ENCODE measurements around the gene RBM11.
"Not testable (repeated sequence)": the region's sequence is repeated elsewhere in the genome, so short reads cannot be mapped to it uniquely, and the experiment has no call there.

Gene RBM11, protein sequence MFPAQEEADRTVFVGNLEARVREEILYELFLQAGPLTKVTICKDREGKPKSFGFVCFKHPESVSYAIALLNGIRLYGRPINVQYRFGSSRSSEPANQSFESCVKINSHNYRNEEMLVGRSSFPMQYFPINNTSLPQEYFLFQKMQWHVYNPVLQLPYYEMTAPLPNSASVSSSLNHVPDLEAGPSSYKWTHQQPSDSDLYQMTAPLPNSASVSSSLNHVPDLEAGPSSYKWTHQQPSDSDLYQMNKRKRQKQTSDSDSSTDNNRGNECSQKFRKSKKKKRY

DNA sequence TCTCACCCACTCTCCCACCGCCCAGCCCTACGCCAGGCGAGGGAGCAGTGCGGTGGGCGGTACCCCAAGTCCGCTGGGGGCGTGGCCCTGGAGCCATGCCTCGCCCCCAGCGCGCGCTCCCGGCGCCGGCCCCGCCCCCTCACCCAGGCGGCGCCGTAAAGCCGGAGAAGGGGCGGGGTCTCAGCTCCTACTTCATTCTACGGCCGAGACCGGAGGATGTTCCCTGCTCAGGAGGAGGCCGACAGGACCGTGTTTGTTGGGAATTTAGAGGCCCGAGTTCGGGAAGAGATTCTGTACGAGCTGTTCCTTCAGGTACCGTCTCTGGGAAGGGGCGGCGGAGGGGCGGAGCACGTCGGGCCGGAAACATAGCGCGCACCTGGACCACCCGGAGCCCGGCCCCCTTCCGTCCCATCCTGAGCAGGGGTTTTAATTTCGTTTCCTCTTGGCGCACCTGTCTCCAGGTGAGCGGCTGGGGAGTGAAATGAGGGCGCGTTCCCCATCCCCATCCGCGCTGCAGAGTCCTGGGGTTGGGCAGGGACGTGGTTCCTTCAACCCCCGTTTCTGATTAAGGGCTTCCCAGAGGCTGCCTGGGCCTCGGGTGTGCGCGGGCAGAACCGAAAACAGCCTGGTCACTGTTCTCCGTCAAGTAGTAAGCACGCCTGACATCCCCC lies at the start of gene RBM11:
Gene RBM11 (plus strand): TSS at position 187 of the 671 bp plus-strand sequence. CDS start 30 bp downstream, at position 217.
- DNase-seq = no peak

DNA sequence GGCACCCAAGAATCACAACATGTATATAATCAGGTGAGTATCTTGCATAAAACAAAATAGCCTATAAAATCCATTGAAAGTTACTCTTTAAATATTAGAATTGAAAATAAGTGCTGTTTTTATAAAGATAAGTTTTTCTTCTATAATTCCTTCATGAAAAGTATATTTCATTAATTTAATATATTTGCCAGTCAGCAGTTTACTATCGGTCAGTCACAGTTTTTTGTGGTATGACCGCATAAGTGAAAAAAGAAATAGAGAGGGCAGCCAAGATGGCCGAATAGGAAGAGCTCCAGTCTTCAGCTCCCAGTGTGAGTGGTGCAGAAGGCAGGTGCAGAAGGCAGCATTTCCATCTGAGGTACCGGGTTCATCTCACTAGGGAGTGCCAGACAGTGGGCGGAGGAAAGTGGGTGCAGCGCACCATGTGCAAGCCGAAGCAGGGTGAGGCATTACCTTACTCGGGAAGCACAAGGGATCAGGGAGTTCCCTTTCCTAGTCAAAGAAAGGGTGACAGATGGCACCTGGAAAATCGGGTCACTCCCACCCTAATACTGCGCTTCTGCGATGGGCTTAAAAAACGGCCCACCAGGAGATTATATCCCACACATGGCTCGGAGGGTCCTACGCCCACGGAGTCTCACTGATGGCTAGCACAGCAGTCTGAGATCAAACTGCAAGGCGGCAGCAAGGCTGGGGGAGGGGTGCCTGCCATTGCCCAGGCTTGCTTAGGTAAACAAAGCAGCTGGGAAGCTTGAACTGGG lies 49.3 kb upstream of the RBM11 start:
- not testable (repeated sequence) for DNase-seq

DNA sequence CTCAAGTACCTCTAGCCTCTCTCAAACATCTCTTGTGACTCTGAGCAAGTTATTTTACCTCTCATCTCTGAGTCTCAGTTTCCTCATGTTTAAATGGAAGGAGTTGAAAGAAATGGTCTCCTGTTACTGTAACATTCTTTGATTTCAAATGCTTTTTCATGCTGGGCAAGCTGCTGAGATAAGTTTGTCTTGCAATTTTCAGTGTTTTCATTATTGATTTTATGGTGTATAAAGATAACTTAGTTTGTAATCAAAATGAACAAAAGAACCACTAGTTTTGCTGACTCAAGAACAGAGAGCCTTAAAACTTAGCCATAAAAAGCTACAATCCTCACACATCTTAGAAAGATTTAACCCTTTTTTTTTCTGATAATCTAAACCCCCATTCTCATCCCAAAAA lies 9.7 kb upstream of the RBM11 start:
- DNase-seq = no peak

DNA sequence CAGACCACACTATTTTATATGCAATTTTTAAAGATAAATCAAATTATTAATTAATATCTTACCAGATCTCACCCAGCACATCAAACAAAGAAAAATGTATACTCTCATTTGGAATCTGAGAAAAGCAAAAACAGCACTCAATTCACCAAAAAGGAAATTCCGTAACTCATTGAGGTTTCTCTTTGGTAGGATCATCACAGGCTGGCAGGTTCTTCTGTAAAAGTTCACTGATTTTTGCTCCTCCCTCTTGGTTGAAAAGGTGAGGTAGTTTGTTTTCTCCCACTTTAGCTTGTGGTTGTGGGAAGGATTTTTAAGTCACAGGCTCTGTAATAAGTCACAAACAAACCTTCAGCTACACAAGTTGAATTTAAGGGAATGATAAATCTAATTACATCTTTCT lies 5.2 kb upstream of the RBM11 start, which contains the start of gene LIPI:
Gene LIPI (minus strand): TSS at position 218 of the 400 bp plus-strand sequence. CDS start 110 bp downstream, at position 108.
- no peak for DNase-seq

DNA sequence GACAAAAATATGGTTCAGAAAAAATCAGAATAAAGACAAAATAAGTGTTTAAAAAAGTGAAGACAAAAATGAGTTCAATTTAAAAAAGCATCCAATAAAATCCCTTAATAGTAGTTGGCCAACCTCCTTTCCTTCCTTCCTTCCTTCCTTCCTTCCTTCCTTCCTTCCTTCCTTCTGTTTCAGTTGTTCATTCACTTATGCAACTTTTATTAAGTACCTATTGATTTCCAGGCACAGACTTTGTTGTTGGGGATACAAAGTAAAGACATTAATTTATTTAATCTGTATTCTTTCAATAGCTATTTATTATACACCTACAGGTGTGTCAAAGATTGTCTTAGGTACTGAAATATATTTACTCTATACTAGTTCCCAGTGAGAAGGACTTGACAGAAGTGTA lies 2.8 kb upstream of the RBM11 start:
- no peak for DNase-seq

DNA sequence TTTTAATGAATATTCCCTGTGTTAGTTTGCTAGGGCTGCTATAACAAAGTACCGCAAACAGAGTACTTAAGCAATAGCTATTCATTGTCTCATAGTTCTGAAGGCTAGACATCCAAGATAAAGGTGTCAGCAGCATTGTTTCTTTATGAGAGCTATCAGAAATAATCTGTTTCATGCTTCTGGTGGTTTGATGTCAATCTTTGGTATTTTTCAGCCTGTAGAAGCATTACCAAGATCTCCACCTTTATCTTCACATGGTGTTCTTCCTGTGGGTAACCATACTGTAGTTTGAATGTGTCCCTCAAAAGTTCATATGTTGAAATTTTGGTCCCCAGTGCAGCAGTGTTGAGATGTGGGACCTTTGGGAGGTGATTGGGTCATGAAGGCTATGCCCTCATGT lies 7.4 kb downstream of the RBM11 start:
- no peak for DNase-seq

DNA sequence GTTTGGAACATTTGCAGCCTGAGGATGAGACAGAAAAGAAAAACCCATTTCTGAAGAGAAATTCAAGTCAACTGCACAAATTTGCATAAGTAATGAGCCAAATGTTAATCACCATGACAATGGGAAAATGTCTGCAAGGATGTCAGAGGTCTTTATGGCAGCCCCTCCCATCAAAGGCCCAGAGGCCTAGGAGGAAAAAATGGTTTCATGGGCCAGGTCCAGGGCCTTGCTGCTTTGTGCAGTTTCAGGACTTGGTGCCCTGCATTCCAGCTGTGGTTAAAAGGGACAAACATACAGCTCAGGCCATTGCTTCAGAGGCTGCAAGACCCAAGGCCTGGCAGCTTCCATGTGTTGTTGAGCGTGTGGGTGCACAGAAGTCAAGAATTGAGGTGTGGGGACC lies 13.4 kb downstream of the RBM11 start:
- no peak for DNase-seq

DNA sequence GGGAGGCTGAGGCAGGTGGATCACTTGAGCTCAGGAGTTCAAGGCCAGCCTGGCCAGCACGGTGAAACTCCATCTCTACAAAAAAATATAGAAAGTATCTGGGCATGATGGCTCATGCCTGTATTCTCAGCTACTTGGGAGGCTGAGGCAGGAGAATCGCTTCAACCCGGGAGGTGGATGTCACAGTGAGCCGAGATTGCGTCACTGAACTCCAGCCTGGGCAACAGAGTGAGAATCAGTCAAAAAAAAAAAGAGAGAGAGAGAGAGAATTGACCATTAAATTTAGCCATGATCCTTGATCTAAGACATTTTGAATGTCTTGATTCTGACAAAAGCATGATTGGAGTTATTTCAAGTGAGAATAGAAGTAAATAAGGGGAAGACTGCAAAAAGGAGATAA lies 19.1 kb downstream of the RBM11 start:
- DNase-seq = no peak

DNA sequence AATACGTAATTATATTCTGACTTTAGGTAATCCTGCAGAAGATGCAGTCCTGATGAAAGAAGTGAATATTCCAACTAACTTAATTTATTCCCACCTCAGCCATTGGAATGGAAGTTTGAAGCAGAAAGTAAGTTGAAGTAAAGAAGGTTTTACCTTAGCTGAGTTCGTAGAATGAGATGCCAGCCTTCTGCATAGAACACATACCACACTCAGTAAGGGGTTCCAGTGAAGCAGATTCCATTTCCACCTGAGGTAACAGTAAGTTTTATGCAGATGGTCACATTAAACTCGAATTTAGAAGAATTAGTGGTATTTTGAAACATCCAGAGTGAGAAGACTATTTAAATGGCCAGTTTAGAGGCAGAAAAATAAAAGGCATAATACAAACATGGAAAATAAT lies 20.2 kb downstream of the RBM11 start:
- no peak for DNase-seq

DNA sequence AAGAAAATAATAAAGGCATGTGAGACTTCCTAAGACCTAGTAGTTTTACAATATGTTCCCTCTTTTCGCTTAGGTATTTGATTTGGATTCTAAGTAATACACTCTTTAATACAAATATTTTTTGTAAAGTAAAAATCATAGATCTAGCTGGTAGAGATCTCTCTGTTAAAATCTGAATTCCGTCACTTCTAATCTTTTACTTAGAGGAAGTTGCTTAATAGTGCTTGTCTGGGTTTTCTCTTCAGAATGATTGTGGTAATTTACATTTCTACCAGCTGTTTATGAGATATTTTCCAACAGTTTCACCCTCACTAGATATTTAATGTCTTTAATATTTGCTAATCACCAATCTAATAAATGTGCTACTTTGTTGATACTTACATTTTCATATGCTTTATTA lies 23.3 kb downstream of the RBM11 start:
- DNase-seq = no peak

DNA sequence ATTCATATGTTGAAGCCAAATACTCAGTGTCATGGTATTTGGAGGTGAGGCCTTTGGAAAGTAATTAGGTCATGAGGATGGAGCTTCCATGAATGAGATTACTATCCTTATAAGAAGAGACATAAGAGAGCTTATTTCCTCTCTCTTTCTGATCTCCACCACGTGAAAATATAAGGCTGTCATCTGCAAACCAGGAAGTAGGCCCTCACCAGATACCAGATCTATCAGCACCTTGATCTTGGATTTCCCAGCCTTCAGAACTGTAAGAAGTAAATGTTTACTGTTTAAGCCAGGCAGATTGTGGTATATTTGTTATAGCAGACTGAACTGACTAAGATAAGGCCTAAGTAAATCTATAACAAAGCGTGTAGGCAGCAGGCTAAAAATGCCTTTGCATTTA lies 25.3 kb downstream of the RBM11 start:
- DNase-seq = no peak

DNA sequence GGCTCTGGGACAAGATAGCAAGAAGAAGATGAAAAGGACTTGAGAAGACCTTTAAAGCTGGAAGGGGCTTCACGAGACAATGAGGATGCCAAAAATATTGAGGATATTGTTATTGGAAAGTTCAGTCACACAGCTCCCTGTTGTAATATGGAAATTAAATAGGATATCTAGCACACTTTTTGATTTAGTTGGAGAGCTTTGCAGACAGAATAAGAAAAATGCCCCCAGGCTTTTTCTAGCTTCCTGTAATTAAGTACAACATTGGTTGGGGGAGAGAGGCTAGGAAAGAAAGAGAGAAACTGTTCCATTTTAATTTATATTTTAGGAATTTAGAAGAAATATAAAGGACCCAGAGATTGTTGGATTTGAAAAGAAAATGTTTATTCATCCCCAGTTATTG lies 27.5 kb downstream of the RBM11 start:
- DNase-seq = no peak

DNA sequence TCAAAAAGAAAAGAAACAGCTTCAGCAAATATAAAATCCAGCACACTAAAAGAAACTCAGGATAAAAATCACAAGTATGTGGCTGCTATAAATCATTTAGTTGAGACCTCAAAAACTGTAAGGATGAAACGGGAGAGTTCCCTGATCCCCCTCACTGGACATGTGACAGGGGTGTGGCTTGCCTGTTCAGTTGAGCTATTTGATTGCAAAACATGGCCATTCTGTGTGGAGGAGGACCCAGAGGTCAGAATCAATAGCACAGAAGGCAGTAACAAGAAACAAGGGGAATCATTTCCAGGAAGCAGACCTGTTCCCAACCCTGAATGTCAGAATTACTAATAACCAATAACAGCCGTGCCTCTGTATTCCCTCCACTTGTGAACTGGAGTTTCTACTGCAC lies 27.9 kb downstream of the RBM11 start:
- DNase-seq = no peak

DNA sequence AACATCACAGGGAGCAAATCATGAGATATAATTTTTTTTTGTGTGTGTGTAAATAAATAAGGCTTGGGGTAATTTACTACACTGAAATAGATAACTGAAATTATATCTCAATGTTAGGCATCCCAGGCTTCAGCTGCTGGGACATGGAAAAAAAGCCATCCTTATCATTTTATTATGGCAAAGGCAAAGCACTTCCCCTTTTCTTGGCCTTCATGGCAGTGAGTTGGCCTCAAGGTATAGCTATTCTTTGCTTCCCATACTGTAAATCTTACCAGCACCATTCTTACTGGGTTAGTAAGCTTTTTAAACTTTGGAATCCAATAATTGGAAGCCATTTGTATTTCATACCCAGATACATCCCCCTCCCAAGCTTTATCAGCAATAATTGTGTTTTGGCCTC lies 29.0 kb downstream of the RBM11 start:
- DNase-seq = no peak

DNA sequence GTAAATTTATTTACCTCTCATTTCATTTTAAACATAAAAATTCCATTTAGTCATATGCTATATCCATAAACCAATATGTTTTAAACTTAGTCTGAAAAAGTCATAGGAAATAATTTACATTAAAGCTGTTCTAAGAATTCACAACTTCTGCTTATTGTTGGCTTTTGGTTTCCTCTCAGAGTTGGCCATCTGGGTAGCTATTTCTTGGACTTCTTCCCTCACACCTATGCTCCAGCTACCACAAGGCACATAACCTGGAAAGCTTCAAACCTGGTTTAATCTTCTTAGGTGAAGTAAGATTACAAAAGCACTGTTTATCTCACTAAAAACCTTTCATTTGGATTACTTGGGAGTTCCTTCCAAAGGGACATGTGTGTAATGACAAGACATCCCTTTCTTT lies 29.8 kb downstream of the RBM11 start:
- DNase-seq = no peak

DNA sequence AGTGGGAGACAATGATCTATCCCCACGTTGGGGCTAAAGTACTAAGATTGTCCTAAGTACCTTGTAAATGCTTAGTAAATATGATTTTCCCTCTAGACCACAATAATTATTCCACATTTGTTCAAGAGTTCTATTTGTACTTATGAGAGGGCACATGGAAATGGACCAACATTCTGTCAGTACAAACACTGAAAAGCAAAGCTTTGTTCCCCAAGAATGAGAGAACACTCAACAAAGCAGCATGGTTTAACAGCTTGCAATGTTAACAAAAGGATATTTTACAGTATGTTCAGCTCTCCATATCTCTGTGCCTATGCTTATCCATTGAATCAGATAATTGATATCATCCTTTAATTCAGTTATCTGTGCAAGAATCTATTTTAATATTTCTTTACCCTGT lies 35.4 kb downstream of the RBM11 start:
- DNase-seq = no peak

DNA sequence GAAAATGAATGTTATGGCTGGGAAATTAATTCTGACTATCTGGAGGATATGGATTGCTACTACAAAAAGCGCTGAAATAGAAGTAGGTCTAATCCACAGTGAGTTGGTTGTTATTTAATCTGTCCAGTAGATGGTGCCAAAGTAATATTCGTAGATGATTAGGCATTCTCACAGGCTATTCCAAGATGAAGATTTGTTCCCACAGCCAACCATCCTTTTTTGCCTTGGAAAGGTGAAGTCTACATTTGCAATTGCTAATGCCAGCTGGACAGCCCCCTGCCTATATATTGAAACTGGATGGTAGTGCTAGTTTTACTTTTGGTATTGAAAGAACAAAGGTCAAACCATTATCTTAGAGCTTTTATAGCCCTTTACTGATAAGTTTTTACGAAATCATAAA lies 43.8 kb downstream of the RBM11 start:
- DNase-seq = no peak

DNA sequence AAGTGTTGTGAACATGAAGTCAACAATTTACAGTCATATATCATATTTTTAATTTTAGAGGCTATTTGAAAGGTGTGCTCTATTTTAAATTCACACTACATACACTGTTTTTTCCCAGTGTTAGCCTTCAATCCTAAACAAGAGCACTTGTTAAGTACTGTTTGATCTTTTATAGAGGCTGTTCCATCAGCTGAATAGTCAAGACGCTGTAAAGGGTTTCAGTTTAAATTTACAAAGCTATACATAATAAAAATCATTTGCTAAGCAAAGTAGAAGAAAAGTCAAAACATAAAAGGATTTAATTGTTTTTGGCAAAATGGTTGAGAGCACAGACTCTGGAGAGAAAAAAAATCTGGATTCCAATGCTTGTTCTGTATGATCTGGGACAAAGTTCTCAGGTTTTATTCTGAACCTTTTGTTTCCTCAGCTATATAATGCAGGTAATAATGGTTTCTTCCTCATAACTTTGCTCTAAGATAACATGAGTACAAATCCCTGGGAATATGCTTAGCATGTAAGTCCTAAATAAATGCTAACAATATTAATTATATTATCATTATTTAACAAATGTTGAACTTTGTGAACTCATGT lies 44.3 kb downstream of the RBM11 start:
- DNase-seq = no peak

DNA sequence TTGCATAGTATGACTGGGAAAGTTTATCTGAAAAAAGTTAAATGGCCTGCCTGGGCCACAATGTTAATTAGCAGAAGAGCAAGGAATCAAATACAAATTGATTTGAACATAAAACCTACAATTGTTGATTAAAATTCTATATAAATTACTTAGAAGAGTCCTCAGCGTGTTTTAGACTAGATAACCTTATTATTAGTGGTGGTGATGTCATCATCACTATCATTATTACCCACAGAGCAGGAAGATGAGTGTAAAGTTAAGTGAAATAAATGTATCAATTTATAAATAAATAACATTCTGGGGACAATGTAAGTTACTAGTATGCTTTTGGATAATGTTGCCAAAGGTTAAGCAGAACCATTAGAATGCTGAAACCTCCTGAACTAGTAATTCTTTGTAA lies 46.1 kb downstream of the RBM11 start:
- DNase-seq = no peak

DNA sequence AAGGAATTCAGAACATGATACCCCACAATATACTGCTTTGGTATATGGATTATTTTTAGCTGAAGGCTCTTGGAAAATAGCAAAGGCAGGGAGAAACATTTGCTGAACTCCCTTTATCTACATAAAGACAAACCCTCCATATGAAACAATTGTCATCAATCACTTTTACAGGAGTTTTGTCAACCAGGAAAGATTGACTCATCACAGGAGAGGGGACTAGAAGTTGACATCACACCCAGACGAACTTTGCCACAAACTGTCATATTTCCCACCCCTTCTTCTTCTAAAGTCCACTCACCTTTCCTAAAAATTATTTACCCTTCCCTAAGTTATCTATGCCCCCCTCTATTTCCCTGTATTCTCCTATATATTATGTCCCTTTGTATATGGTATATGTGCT lies 47.9 kb downstream of the RBM11 start:
- no peak for DNase-seq

DNA sequence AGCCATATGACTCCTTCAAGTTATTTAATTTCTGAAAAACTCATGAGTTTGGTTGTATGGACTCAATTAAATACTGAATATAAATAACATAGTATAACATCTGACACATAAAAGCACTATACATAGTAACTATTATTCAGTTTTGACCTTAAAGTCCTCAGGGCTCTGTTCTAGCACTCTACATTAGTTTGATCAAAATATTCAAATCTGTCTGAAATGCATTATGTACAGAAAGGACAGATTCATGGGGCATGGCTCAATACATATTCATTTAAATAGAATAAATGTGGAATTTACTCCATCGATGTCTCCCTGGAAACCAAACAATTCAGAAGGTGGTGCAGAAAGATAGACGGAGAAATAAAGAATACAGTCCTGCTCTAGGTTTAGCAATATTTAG lies 49.1 kb downstream of the RBM11 start:
- DNase-seq = no peak

DNA sequence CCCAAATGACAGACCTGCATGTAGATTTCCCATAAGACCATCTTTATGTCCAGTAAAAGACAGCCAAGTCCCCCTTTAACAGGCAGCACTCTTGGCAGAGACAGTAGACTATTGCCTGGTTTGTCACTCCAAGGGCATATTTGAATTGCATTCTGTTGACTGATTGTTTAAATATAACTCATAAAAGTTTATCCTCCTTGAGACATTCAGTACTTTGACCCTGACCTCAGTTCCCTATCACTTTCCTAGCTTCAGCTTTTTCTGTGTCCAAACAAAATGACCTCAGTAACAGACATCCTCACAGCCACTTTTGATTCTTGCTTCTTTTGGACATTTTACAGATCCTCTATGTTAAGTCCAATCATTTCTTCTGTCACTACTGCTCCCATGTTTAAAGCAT lies 51.1 kb downstream of the RBM11 start:
- no peak for DNase-seq

DNA sequence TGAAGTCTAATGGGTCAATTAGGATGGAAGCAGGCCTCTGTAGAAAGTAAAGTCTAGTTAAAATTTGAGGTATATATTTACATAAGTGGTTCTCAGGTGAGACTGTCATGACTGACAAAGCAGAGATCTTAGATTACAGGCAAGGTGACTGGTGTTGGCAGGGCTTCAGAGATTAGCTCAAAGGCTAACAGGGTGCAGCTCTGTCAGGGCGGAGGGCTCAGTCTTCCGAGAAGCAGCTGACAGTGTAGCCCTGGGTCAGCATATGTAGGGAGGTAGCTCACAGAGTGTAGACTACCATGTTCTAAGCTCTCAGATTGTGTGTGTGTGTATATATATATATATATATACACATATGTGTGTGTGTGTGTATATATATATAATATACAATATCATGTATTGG lies 54.7 kb downstream of the RBM11 start:
- DNase-seq = no peak

DNA sequence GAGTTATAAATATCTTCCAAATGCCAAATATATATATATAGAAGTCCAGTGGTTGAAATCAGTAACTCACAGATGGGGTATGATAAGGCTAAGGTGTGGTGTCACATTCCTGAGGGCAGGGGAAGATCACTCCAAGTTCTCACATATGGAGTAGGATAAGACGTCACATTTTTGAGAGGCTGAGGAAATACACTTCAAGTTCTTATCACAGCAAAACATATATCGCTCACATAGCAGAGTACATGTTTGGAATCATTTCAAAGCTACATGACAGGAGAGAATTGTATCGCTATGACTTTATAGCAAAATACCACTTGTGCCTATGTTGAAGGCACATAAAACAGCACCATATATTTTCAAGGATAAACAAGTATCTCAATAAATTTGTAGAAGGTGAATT lies 55.1 kb downstream of the RBM11 start:
- no peak for DNase-seq

Measured in SIG-M5 (cell line).